Measurements from ENCODE around the gene MAP4K4. TPM values are rescaled to one million over a fixed set of nuclear protein-coding genes. Genes with fewer than 3 reads are reported as not detected.
A peak's percentile ranks its signal among the peaks of the same experiment; 100 is the strongest.

The MAP4K4 gene
- total and polyA plus RNA-seq, 2 of the 13 experiments (the other 11 are each of a cell fraction or from before 2014, with no cell fraction given), result 105 to 264 TPM

DNA sequence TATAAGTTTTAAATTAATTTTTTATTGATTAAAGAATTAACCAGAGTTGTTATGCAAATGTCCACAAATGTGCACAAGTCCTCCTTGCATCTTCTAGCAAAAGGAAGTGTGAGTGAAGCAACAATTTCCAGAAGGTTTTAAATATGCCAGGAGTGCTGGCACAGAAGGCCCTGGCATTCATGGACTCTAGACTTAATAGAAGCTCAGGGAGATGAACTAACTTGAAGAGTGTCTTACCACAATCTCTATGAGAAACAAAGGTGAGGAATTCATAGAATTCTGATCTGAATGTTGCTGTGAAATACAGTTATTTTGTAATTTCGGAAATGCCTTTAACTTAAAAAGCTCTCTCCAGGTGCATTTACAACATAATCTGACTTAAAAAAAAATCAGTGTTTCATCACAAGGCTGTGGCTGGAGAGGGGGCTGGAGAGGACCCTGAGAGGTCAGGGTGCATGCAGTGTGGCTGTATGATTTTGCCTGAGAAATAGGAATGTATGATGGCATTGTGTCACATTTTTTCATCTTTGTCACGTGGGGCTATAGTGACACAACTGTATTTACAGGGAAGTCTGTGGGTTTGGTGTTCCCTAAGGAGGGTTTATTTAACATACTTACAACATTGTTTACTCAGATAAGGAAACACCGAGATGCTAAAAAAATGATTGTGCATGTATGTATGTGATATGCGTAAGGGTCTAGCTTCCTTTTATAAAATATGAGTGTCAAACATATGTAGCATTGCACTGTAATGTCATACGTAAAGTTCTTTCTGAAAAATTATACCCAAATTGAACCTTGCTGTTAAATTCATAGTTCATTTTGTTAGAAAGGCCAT, 66.2 kb downstream of the MAP4K4 start (continued):
- TF ChIP-seq PLSCR1 (CRISPR knock-in tag; IDR thresholded peaks at IDR 0.05; ENCODE audit: borderline replicate concordance) (no peak), ZNF17 (CRISPR knock-in tag; IDR thresholded peaks at IDR 0.05) (no peak), ZNF781 (CRISPR knock-in tag; IDR thresholded peaks at IDR 0.05; ENCODE audit: borderline replicate concordance, not compliant biosample characterization) (no peak), NFYC (CRISPR knock-in tag; IDR thresholded peaks at IDR 0.05) (no peak), SPEN (CRISPR knock-in tag; IDR thresholded peaks at IDR 0.05; ENCODE audit: low read depth) (no peak), SP1 (IDR thresholded peaks at IDR 0.05) (no peak), SP1 (CRISPR knock-in tag; IDR thresholded peaks at IDR 0.05) (no peak), PHF8 (CRISPR knock-in tag; IDR thresholded peaks at IDR 0.05) (no peak; the same call in 1 of the 2 replicates), HMGXB3 (CRISPR knock-in tag; IDR thresholded peaks at IDR 0.05; ENCODE audit: borderline replicate concordance) (no peak; the same call in 1 of the 2 replicates), CENPX (CRISPR knock-in tag; IDR thresholded peaks at IDR 0.05) (no peak), U2AF1 (optimal IDR thresholded peaks at IDR 0.05; ENCODE audit: low read depth, low read length) (no peak), TGIF2 (CRISPR knock-in tag; IDR thresholded peaks at IDR 0.05) (peak; percentile 90), ZMAT3 (CRISPR knock-in tag; conservative IDR thresholded peaks at IDR 0.05) (no peak), SP2 (CRISPR knock-in tag; IDR thresholded peaks at IDR 0.05) (no peak), ZFP82 (CRISPR knock-in tag; IDR thresholded peaks at IDR 0.05; ENCODE audit: borderline replicate concordance) (no peak), ZSCAN22 (CRISPR knock-in tag; IDR thresholded peaks at IDR 0.05) (no peak)
- TF ChIP-seq, protein P1, sequence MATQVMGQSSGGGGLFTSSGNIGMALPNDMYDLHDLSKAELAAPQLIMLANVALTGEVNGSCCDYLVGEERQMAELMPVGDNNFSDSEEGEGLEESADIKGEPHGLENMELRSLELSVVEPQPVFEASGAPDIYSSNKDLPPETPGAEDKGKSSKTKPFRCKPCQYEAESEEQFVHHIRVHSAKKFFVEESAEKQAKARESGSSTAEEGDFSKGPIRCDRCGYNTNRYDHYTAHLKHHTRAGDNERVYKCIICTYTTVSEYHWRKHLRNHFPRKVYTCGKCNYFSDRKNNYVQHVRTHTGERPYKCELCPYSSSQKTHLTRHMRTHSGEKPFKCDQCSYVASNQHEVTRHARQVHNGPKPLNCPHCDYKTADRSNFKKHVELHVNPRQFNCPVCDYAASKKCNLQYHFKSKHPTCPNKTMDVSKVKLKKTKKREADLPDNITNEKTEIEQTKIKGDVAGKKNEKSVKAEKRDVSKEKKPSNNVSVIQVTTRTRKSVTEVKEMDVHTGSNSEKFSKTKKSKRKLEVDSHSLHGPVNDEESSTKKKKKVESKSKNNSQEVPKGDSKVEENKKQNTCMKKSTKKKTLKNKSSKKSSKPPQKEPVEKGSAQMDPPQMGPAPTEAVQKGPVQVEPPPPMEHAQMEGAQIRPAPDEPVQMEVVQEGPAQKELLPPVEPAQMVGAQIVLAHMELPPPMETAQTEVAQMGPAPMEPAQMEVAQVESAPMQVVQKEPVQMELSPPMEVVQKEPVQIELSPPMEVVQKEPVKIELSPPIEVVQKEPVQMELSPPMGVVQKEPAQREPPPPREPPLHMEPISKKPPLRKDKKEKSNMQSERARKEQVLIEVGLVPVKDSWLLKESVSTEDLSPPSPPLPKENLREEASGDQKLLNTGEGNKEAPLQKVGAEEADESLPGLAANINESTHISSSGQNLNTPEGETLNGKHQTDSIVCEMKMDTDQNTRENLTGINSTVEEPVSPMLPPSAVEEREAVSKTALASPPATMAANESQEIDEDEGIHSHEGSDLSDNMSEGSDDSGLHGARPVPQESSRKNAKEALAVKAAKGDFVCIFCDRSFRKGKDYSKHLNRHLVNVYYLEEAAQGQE (IDR thresholded peaks at IDR 0.05; ENCODE audit: borderline replicate concordance in 1 of 2, low read depth in 1 of 2, low read length in 2 of 2), result peak in 1 of 2 experiments; percentile 30; a peak in 1 of 4 replicates
